Peyer's patch (tissue), 4 donors: Measurements from ENCODE around the gene RIC3. TPM values are rescaled to one million over a fixed set of nuclear protein-coding genes. Genes with fewer than 3 reads are reported as not detected.

Source experiments
- DNase-seq, 3 donors: peaks; one replicate each; pipeline ENCODE4 v3.0.0-alpha.2; 2017 to 2019
- H3K27ac ChIP-seq, 4 donors: fragments of 200-600 bp; sonication (generic); one replicate each; pipeline ENCODE4 v1.5.1; 2016 to 2019
- H3K27me3 ChIP-seq, 2 donors: fragments of 200-600 bp; sonication (generic); one replicate each; pipeline ENCODE4 v1.5.1; 2019
- H3K36me3 ChIP-seq, 3 donors: fragments of 200-600 bp; sonication (generic); one replicate each; pipeline ENCODE4 v1.5.1; 2016 to 2019
- H3K4me1 ChIP-seq, 4 donors: fragments of 200-600 bp; sonication (generic); one replicate each; pipeline ENCODE4 v1.5.1; 2016 to 2019
- H3K4me3 ChIP-seq, 4 donors: fragments of 200-600 bp; sonication (generic); 1 replicate in 3 of 4; 2 replicates in 1 of 4; pipeline ENCODE4 v1.5.1; 2016 to 2019; ENCODE audit warnings: mild to moderate bottlenecking in 1 of 4
- H3K9me3 ChIP-seq, 4 donors: fragments of 200-600 bp; sonication (generic); one replicate each; pipeline ENCODE4 v1.5.1; 2016 to 2019; ENCODE audit warnings: mild to moderate bottlenecking in 1 of 4
- CTCF ChIP-seq, 6 experiments: fragments of 450-650 bp in 4 of 6; fragments of 200-600 bp in 2 of 6; sonication (generic) in 1 of 6; IDR thresholded peaks; one replicate each; pipeline ENCODE4 v1.5.1; 2017 to 2019; ENCODE audit warnings: antibody characterized with exemption in 6 of 6, mild to moderate bottlenecking in 3 of 6, moderate library complexity in 1 of 6
- POLR2A ChIP-seq, 2 donors: fragments of 450-650 bp; IDR thresholded peaks; one replicate each; pipeline ENCODE4 v1.5.1; 2017; ENCODE audit warnings: antibody characterized with exemption in 2 of 2, mild to moderate bottlenecking in 2 of 2, moderate library complexity in 2 of 2
- total RNA-seq, 4 donors: library from RNA; depleted of rRNA; stranded (reverse); fragments of >200 nt; gene quantifications; one replicate each; pipeline ENCODE4 v1.1.0, GENCODE V29; 2016

RIC3 gene
- total RNA-seq, 4 donors from 2014 or later = 2.8 to 26.4 (median 4.9) TPM

- H3K27ac ChIP-seq = no peak overlapping the region
- DNase-seq = peak in 1 of 3 donors; percentile 41
Measured at GRCh38 chr11:8071616-8072581, 96.9 kb downstream of the RIC3 start.

GRCh38 chr11:8070417-8071115 is 98.3 kb downstream of the RIC3 start:
- TF ChIP-seq POLR2A (IDR thresholded peaks at IDR 0.05) (no peak), CTCF (IDR thresholded peaks at IDR 0.05) (peak in 3 of 6 experiments; percentile 26 to 35 (median 27))
- Histone ChIP-seq H3K36me3 (no peaks in the 10 kb centered on the region), H3K9me3 (no peaks in the 10 kb centered on the region), H3K27me3 (no peaks in the 10 kb centered on the region), H3K4me1 (peaks cover 0 to 7% (median 3%) of the 10 kb centered on the region in 4 donors), H3K4me3 (no peak overlapping the region), H3K27ac (no peak overlapping the region)
- DNase-seq = peak in 1 of 3 donors; percentile 42

More at GRCh38 chr11:8071616-8072581, 96.9 kb downstream of the RIC3 start:
- Histone ChIP-seq H3K9me3 (no peaks in the 10 kb centered on the region), H3K4me1 (peaks cover 0 to 7% (median 3%) of the 10 kb centered on the region in 4 donors), H3K4me3 (no peak overlapping the region), H3K27me3 (no peaks in the 10 kb centered on the region), H3K36me3 (no peaks in the 10 kb centered on the region)
- TF ChIP-seq CTCF (IDR thresholded peaks at IDR 0.05) (no peak), POLR2A (IDR thresholded peaks at IDR 0.05) (no peak)

GRCh38 chr11:8069771-8070170 is 99.1 kb downstream of the RIC3 start:
- Histone ChIP-seq H3K27ac (no peak overlapping the region), H3K27me3 (no peaks in the 10 kb centered on the region), H3K4me1 (peaks cover 0 to 7% (median 3%) of the 10 kb centered on the region in 4 donors), H3K9me3 (no peaks in the 10 kb centered on the region), H3K36me3 (no peaks in the 10 kb centered on the region), H3K4me3 (no peak overlapping the region)
- no peak for TF ChIP-seq POLR2A (IDR thresholded peaks at IDR 0.05)
- no peak for TF ChIP-seq CTCF (IDR thresholded peaks at IDR 0.05)
- no peak for DNase-seq

GRCh38 chr11:8068605-8069221 is 100.1 kb downstream of the RIC3 start:
- TF ChIP-seq POLR2A (IDR thresholded peaks at IDR 0.05) (no peak), CTCF (IDR thresholded peaks at IDR 0.05) (no peak)
- Histone ChIP-seq H3K4me3 (no peak overlapping the region), H3K4me1 (peaks cover 0 to 7% (median 3%) of the 10 kb centered on the region in 4 donors), H3K27me3 (no peaks in the 10 kb centered on the region), H3K27ac (peak overlapping the region in 3 of 4 donors; percentile 15 to 52 (median 49)), H3K36me3 (no peaks in the 10 kb centered on the region), H3K9me3 (no peaks in the 10 kb centered on the region)
- DNase-seq = peak in 2 of 3 donors; percentile 20 to 74

- peaks cover 0 to 7% (median 3%) of the 10 kb centered on the region in 4 donors for H3K4me1 ChIP-seq
- H3K4me3 ChIP-seq = no peak overlapping the region
- H3K36me3 ChIP-seq = no peaks in the 10 kb centered on the region
- no peak for DNase-seq
- H3K9me3 ChIP-seq = no peaks in the 10 kb centered on the region
- peak overlapping the region in 3 of 4 donors; percentile 15 to 52 (median 49) for H3K27ac ChIP-seq
- TF ChIP-seq POLR2A (IDR thresholded peaks at IDR 0.05) = no peak
- TF ChIP-seq CTCF (IDR thresholded peaks at IDR 0.05) = no peak
- no peaks in the 10 kb centered on the region for H3K27me3 ChIP-seq
Measured at GRCh38 chr11:8067929-8068575, 100.8 kb downstream of the RIC3 start.
